ENCODE measurements around the gene DAD1. TPM values are rescaled to one million over a fixed set of nuclear protein-coding genes. Genes with fewer than 3 reads are reported as not detected.

DAD1 gene
- total RNA-seq, 2 experiments from 2014 or later: 117 to 154 TPM

DNA sequence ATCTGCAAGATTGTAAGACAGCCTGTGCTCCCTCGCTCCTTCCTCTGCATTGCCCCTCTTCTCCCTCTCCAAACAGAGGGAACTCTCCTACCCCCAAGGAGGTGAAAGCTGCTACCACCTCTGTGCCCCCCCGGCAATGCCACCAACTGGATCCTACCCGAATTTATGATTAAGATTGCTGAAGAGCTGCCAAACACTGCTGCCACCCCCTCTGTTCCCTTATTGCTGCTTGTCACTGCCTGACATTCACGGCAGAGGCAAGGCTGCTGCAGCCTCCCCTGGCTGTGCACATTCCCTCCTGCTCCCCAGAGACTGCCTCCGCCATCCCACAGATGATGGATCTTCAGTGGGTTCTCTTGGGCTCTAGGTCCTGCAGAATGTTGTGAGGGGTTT lies 37.4 kb downstream of the DAD1 start:
- TSS peak; percentile 89 for BruUV-seq (replicated peaks)
- ChIA-PET CTCF (ENCODE audit: unreplicated experiment) (interaction anchor here (0.6 to 1.8 kb wide), 3 partner anchors 18 to 80 kb away, joined by 4 to 8 read pairs (median 5); no protein-coding TSS in a partner anchor), POLR2A (interaction anchor here (1.0 to 3.2 kb wide), 8 partner anchors 9 to 70 kb away, joined by 4 to 24 read pairs (median 6); no protein-coding TSS in a partner anchor)
- H3K79me2 ChIP-seq (ENCODE audit: insufficient read depth, low read depth, low read length): no peaks in the 10 kb centered on the region
- no peaks in the 10 kb centered on the region for H3K9me2 ChIP-seq (ENCODE audit: insufficient read depth, low read length)
- peaks cover 80% of the 10 kb centered on the region for H3K4me1 ChIP-seq (ENCODE audit: insufficient read depth, low read length, poor library complexity, severe bottlenecking)
- peaks cover 48% of the 10 kb centered on the region for H3K36me3 ChIP-seq (ENCODE audit: insufficient read depth, low read length)
- H4K20me1 ChIP-seq (ENCODE audit: insufficient read depth, low read length): no peaks in the 10 kb centered on the region
- intact Hi-C loops (cut with micrococcal nuclease; ENCODE audit: unreplicated experiment): no loop called here
- no peak overlapping the region for H3K4me3 ChIP-seq (ENCODE audit: low read depth, low read length, poor library complexity, severe bottlenecking)
- H3K27ac ChIP-seq (ENCODE audit: low read depth, low read length, poor library complexity, severe bottlenecking): peak overlapping the region; percentile 97
- H2AFZ ChIP-seq (ENCODE audit: low read length): no peak overlapping the region
- H3K4me2 ChIP-seq (ENCODE audit: low read length): peak overlapping the region; percentile 1; the same call in 1 of the 2 replicates
- TF ChIP-seq, protein P1, sequence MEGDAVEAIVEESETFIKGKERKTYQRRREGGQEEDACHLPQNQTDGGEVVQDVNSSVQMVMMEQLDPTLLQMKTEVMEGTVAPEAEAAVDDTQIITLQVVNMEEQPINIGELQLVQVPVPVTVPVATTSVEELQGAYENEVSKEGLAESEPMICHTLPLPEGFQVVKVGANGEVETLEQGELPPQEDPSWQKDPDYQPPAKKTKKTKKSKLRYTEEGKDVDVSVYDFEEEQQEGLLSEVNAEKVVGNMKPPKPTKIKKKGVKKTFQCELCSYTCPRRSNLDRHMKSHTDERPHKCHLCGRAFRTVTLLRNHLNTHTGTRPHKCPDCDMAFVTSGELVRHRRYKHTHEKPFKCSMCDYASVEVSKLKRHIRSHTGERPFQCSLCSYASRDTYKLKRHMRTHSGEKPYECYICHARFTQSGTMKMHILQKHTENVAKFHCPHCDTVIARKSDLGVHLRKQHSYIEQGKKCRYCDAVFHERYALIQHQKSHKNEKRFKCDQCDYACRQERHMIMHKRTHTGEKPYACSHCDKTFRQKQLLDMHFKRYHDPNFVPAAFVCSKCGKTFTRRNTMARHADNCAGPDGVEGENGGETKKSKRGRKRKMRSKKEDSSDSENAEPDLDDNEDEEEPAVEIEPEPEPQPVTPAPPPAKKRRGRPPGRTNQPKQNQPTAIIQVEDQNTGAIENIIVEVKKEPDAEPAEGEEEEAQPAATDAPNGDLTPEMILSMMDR (conservative IDR thresholded peaks at IDR 0.05; ENCODE audit: low read length): no peak
- TF ChIP-seq EZH2phosphoT487 (IDR thresholded peaks at IDR 0.05; ENCODE audit: borderline replicate concordance, low read depth, low read length): no peak
- no peak for DNase-seq (ENCODE audit: low spot score)
- no peaks in the 10 kb centered on the region for H3K9me3 ChIP-seq (ENCODE audit: low read length)

DNA sequence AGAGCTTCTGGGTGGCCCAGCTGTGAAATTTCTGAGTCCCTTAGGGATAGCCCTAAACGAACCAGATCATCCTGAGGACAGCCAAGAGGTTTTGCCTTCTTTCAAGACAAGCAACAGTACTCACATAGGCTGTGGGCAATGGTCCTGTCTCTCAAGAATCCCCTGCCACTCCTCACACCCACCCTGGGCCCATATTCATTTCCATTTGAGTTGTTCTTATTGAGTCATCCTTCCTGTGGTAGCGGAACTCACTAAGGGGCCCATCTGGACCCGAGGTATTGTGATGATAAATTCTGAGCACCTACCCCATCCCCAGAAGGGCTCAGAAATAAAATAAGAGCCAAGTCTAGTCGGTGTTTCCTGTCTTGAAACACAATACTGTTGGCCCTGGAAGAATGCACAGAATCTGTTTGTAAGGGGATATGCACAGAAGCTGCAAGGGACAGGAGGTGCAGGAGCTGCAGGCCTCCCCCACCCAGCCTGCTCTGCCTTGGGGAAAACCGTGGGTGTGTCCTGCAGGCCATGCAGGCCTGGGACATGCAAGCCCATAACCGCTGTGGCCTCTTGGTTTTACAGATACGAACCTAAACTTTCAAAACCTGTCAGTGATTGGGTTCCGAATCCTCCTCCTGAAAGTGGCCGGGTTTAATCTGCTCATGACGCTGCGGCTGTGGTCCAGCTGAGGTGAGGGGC lies 38.9 kb downstream of the DAD1 start:
- H3K9me3 ChIP-seq (ENCODE audit: low read length): no peaks in the 10 kb centered on the region
- CTCF ChIA-PET (ENCODE audit: unreplicated experiment): interaction anchor here (1.8 kb wide), 1 partner anchor 79 kb away, joined by 8 read pairs; no protein-coding TSS in a partner anchor
- H3K79me2 ChIP-seq (ENCODE audit: insufficient read depth, low read depth, low read length): no peaks in the 10 kb centered on the region
- intact Hi-C loops (cut with micrococcal nuclease; ENCODE audit: unreplicated experiment): no loop called here
- peaks cover 83% of the 10 kb centered on the region for H3K4me1 ChIP-seq (ENCODE audit: insufficient read depth, low read length, poor library complexity, severe bottlenecking)
- no peak for TF ChIP-seq EZH2phosphoT487 (IDR thresholded peaks at IDR 0.05; ENCODE audit: borderline replicate concordance, low read depth, low read length)
- TF ChIP-seq, protein P1 (conservative IDR thresholded peaks at IDR 0.05; ENCODE audit: low read length): no peak
- POLR2A ChIA-PET: interaction anchor here (0.8 to 1.6 kb wide), 6 partner anchors 12 to 61 kb away, joined by 3 to 5 read pairs (median 4); no protein-coding TSS in a partner anchor
- peak; percentile 70 for DNase-seq (ENCODE audit: low spot score)
- peaks cover 48% of the 10 kb centered on the region for H3K36me3 ChIP-seq (ENCODE audit: insufficient read depth, low read length)
- H3K4me3 ChIP-seq (ENCODE audit: low read depth, low read length, poor library complexity, severe bottlenecking): peak overlapping the region; percentile 4
- H3K9me2 ChIP-seq (ENCODE audit: insufficient read depth, low read length): no peaks in the 10 kb centered on the region
- BruUV-seq (replicated peaks): no TSS peak
- H4K20me1 ChIP-seq (ENCODE audit: insufficient read depth, low read length): no peaks in the 10 kb centered on the region
- H3K27ac ChIP-seq (ENCODE audit: low read depth, low read length, poor library complexity, severe bottlenecking): peak overlapping the region; percentile 97
- H3K4me2 ChIP-seq (ENCODE audit: low read length): peak overlapping the region; percentile 45
- H2AFZ ChIP-seq (ENCODE audit: low read length): peak overlapping the region; percentile 30; the same call in 1 of the 2 replicates

Data from OCI-LY7 (cell line).